ENCODE data around the gene PIGB.
"Not testable (repeated sequence)": the region's sequence is repeated elsewhere in the genome, so short reads cannot be mapped to it uniquely, and the experiment has no call there.

PIGB gene

DNA sequence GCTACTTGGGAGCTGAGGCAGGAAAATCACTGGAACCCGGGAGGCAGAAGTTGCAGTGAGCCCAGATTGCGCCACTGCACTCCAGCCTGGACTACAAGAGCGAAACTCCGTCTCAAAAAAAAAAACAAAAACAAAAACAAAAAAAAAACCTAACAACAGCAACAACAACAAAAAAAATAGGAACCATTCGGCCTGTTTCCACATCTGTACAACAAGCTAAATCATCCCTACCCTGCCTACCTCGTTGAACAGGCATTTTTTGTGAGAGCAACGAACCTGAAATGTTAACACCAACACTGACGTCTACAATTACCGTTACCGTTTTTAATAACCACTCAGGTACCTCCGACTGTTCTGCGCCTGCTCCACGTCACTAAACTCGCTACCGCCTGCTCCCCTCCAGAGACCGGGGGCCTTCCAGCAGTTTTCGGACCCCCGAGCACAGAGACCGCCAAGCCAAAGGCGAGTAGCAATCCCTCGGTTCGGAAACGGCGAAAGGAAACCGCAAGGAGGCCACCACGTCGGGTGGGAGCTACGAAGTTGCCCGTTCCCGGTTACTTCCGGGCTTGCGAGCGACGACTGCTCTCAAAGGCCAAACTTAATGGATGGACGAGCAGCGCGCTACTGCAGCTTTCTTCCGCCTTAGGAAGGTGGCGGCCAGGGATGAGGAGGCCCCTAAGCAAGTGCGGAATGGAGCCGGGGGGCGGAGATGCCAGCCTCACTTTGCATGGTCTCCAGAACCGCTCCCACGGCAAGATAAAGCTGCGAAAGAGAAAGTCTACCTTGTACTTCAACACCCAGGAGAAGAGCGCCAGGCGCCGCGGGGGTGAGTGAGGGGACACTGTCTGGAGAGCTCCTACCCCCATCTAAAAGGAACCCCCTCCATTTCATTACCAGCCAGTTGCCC lies at the start of gene PIGB, which contains the start of gene PIGBOS1:
PIGB (plus strand) TSS at position 635 of the 907 bp plus-strand sequence; CDS start at position 664, 29 bp downstream.
PIGBOS1 (minus strand) TSS at position 536 of the 907 bp plus-strand sequence. CDS start 1,331 bp downstream, outside the sequence.
- peak; percentile 72 for DNase-seq

DNA sequence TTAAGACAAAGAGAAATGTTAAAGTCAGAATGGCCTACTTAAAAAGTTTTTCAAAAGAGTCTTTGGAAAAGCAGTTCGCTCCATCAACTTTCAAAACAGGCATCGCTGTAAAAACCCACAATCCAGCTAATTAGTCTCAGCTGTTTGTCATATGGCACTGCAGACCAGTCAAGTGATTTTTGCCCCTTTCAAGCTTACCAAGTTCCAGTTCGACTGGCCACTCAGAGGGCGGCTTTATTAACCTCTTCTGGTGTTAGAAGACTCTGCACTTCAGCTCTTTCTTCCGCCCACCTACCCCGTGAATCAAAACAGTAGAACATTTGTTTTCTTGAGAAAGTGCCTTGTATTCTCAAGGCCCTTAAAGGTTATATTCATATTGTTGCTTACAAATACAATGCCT lies 48.7 kb upstream of the PIGB start:
- no peak for DNase-seq

DNA sequence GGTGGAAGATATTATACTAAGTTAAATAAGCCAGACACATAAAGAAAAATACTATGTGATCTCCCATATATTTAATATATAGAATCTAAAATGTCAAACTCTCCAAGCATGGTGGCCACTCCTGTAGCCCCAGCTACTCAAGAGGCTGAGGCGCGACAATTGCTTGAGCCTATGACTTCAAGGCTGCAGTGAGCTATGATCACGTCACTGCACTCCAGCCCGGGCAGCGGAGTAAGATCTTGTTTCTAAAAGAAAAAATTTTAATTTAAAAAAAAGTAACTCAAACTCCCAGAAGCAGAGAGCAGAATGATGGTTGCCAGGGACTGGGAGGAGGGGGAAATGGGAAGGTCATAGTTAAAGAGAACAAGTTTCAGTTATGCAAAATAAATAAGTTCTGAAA lies 42.7 kb upstream of the PIGB start:
- no peak for DNase-seq

- DNase-seq = no peak
These were observed 41.9 kb upstream of the PIGB start for GRCh38 chr15:55277116-55277564.

- DNase-seq = no peak
These were observed 41.3 kb upstream of the PIGB start for GRCh38 chr15:55277715-55278114.

DNA sequence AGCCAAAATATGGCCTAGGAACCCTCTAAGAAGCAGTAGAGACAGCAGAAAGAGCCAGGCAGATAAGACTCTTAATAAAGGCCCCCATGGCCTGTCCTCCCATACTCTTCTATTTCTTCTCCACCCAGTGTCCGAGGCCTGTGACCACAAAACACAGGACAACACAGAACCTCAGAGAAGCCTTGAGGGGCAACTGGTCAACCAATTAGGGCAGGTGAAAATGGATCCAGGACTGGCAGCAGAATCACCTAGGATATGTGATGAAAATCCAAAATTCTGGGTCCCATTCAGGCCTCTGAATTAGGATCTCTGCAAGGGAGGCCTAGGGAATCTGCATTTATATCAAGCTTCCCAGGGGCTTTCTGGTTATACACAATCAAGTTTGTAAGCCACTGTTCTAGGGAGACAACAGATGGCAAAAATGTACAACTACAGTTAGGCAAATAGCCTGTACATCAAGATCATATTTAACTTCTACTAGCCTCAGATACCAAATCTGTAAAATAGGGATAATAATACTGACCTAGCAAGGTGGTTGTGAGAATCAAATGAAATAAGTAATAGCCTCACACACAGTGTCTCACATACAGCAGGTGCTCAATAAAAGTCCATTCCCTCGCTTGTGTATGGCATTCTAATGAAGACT lies 39.8 kb upstream of the PIGB start:
- DNase-seq = no peak

GRCh38 chr15:55279746-55280351 lies 39.2 kb upstream of the PIGB start:
- peak; percentile 21 for DNase-seq

DNA sequence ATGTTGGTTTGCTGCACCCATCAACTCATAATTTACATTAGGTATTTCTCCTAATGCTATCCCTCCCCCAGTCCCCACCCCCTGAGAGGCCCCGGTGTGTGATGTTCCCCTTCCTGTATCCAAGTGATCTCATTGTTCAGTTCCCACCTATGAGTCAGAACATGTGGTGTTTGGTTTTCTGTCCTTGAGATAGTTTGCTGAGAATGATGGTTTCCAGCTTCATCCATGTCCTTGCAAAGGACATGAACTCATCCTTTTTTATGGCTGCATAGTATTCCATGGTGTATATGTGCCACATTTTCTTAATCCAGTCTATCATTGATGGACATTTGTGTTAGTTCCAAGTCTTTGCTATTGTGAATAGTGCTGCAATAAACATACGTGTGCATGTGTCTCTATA lies 38.4 kb upstream of the PIGB start:
- DNase-seq = not testable (repeated sequence)

- DNase-seq = no peak
These were observed 37.3 kb upstream of the PIGB start for GRCh38 chr15:55281517-55282228.

DNA sequence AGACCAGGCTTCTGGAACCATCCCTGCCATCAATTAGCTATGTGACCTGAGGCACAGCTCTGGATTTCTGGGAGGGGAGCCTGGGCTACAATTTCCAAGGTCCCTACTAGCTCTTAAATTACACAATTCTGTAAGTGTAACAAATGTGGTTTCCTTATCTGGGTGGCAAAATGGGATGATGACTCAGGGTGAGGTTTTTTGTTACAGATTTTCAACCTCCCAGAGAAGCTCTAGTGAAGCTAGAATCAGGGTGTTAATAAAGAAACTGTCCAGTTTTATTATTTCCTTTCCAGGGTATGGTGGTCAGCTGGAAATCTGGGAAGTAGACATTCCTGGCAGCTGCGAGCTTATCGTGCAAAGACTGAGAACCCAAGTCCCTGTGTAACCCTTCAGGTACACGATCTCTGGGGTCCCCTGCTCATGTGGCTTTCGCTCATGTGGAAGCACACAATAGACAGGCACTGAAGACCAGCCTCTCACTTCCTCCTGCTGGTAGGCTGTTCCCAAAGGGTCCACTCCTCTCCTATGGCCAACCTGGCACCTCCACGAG lies 36.7 kb upstream of the PIGB start:
- DNase-seq = no peak

GRCh38 chr15:55283379-55284147 lies 35.5 kb upstream of the PIGB start:
- DNase-seq = no peak

- no peak for DNase-seq
These were observed 34.6 kb upstream of the PIGB start for GRCh38 chr15:55284426-55284825.

DNA sequence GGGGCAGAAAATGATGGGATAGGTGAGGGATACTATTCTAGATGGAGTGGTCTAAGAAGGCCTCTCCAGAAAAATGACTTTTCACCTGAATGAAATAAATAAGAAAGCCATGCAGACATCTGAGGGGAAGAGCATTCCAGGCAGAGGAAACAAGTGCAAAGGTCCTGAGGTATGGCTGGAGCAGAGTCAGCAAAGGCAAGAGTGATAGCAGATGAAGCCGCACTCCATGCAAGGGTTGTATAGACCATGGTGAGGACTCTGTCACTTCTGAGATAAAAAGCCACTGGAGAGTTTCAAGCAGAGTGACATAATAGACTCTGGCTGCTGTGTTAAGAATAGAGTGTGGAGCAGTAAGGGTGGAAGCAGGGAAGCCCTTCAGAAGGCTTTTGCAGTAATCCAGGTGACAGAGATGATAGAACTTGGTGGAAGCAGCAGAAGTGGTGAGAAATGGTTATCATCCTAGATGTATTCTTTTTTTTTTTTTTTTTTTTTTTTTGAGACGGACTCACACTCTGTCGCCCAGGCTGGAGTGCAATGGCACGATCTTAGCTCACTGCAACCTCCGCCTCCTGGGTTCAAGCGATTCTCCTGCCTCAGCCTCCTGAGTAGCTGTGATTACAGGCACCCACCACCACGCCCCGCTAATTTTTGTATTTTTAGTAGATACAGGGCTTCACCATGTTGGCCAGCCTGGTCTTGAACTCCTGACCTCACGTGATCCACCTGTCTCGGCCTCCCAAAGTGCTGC lies 32.4 kb upstream of the PIGB start:
- not testable (repeated sequence) for DNase-seq

- DNase-seq = no peak
These were observed 30.9 kb upstream of the PIGB start for GRCh38 chr15:55288006-55288717.

DNA sequence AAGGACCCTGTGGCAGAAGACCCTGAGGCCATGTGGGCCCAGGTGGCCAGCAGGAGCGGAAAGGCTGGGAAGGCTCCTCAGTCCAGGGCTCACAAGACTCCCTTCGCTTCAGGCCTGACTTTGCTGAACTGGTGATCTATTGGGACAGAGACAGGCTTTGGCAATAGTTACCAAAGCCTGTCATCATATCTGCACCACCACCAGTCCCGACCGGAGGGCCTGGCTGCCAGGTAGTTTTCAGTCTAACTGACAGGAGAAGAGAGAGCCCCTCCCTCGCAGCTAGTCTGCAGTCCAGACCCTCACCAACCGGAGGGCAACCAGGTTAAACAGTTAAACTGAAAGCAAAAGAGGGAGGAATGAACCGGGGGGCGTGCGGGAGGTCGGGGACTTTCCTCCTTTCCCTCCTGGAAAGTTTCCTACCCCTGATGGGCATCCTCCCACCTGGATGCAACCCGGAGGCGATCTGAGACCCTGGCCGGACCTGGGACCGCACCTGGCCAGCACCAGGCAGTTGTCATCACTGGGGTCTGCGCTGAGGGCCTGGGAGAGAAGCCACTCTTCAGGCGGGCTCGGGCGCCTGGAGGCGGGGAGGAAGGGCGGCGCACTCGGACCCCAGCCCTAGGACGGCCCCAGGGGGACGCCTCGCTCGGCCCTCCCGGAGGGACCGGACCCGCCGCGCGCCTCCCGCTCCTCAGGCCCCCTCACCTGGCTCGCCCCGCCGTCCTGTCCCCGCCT lies 29.8 kb upstream of the PIGB start:
- no peak for DNase-seq

GRCh38 chr15:55289746-55290527 lies 29.1 kb upstream of the PIGB start, which contains the start of gene RAB27A:
Gene RAB27A (minus strand): TSS chr15:55289813. CDS start chr15:55234934, 54,879 bp downstream.
- peak; percentile 50 for DNase-seq

- peak; percentile 50 for DNase-seq
These were observed 28.4 kb upstream of the PIGB start for GRCh38 chr15:55290528-55291057.

DNA sequence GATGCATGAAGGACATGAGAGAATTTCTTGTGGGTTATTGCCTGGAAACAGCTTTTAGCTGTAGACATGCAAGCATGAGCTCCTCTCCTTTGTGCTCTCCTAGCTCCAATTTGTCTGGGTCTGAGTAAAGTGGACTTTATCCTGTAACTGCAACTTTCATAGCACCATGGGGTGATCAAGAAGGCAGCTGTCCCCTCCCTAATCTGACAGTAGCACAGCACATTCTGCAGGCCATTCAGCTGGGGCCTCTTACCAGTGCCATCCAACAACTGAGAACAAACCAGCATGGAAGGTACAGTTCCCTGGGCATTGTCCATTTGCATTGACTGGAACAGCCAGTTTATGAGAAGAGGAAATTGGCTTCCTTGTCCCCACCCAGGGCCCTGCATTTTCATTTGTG lies 21.7 kb upstream of the PIGB start:
- no peak for DNase-seq
